ENCODE measurements around the gene SPINT1.

The SPINT1 gene

GRCh38 chr15:40821195-40821594, 22.7 kb upstream of the SPINT1 start:
- no peak for FAIRE-seq
- no peak for DNase-seq (ENCODE audit: insufficient read length, low spot score)
- TF ChIP-seq, protein P1, sequence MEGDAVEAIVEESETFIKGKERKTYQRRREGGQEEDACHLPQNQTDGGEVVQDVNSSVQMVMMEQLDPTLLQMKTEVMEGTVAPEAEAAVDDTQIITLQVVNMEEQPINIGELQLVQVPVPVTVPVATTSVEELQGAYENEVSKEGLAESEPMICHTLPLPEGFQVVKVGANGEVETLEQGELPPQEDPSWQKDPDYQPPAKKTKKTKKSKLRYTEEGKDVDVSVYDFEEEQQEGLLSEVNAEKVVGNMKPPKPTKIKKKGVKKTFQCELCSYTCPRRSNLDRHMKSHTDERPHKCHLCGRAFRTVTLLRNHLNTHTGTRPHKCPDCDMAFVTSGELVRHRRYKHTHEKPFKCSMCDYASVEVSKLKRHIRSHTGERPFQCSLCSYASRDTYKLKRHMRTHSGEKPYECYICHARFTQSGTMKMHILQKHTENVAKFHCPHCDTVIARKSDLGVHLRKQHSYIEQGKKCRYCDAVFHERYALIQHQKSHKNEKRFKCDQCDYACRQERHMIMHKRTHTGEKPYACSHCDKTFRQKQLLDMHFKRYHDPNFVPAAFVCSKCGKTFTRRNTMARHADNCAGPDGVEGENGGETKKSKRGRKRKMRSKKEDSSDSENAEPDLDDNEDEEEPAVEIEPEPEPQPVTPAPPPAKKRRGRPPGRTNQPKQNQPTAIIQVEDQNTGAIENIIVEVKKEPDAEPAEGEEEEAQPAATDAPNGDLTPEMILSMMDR (IDR thresholded peaks at IDR 0.05; ENCODE audit: insufficient read depth, missing control alignments): no peak

GRCh38 chr15:40823572-40824343, 20.1 kb upstream of the SPINT1 start:
- no peak for DNase-seq (ENCODE audit: insufficient read length, low spot score)
- FAIRE-seq: no peak
- TF ChIP-seq, protein P1 (IDR thresholded peaks at IDR 0.05; ENCODE audit: insufficient read depth, missing control alignments): no peak

- FAIRE-seq (no peak), DNase-seq (ENCODE audit: insufficient read length, low spot score) (no peak)
- TF ChIP-seq, protein P1 (IDR thresholded peaks at IDR 0.05; ENCODE audit: insufficient read depth, missing control alignments): no peak
Observed at GRCh38 chr15:40825661-40826422, 18.0 kb upstream of the SPINT1 start.

DNA sequence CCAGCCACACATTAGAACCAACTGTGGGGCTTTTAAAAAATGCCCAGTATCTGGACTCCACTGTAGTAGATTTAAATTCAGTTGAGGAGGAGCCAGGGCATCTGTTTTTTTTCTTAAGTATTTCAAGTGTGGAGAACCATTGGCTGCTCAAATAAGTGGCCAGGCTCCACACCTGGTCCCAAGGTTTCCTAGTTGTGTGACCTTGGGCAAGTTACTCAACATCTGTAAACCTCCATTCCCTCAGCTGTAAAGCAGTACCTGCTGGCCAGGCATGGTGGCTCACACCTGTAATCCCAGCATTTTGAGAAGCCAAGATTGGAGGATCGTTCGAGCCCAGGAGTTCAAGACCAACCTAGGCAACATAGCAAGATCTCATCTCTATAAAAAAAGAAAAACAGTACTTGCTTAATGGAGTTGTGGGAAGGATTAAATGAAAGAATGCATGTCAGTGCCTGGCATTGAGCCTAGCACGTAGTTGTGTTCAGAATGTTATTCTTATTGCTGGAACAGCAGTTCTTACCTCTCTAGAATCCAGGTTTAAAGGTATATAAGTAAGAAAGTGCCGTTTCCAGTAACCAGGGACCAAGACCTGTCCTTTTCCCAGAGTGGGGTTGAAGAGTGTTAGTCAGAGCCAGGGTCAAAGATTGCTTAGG, 17.3 kb upstream of the SPINT1 start:
- TF ChIP-seq, protein P1 (IDR thresholded peaks at IDR 0.05; ENCODE audit: insufficient read depth, missing control alignments): no peak
- FAIRE-seq (no peak), DNase-seq (ENCODE audit: insufficient read length, low spot score) (no peak)

GRCh38 chr15:40828447-40829036, 15.3 kb upstream of the SPINT1 start, which contains the start of gene PPP1R14D:
Gene PPP1R14D (minus strand): TSS chr15:40828708. CDS start chr15:40828641, 67 bp downstream.
- FAIRE-seq: no peak
- TF ChIP-seq, protein P1 (IDR thresholded peaks at IDR 0.05; ENCODE audit: insufficient read depth, missing control alignments): no peak
- no peak for DNase-seq (ENCODE audit: insufficient read length, low spot score)

DNA sequence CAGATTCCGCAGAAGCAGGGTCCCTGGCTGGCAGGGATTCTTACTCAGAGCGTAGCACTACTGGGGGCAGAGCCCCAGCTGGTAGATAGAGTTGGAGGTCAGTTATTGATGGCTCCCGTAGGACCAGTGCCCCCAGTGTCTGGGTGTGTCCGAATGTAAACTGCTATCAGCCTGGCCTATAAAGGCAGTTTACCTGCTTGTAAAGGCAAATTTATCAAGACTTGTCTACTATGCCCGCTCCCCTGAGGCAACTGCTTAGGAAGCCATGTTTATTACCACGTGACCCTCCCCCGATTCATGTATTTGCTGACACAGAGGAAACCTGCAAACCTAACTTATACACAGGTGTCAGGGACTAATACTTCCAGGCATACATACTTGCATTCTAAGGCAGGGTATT, 14.7 kb upstream of the SPINT1 start:
- DNase-seq (ENCODE audit: insufficient read length, low spot score) (no peak), FAIRE-seq (no peak)
- TF ChIP-seq, protein P1 (IDR thresholded peaks at IDR 0.05; ENCODE audit: insufficient read depth, missing control alignments): no peak

Data from D721Med (cell line).